ENCODE measurements around the gene PHF10. TPM values are rescaled to one million over a fixed set of nuclear protein-coding genes. Genes with fewer than 3 reads are reported as not detected.
A peak's percentile ranks its signal among the peaks of the same experiment; 100 is the strongest.

The PHF10 gene
- total and polyA plus RNA-seq, 12 donors, result 36.6 to 121 (median 71.8) TPM

DNA sequence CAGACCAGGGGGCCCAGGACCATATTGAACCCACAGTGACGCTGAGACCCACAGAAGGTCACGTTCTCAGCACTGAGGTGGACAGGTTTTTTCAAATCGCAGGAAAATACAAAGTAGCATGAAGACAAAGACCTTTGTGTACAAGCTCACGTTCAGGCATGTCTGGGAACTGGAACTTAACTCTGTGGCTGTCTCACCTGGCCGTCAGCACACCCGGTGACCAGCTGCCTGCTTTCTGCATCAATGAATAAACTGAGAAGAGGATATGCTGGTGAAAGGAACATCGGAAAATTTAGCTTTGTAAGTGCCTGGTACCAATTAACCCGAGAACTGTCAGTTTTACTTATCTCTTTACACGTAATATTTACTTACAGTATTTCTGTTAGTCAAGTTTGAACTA, 59.0 kb downstream of the PHF10 start:
- 86 to 93% (median 89%) methylated on average over 7 to 9 of the region's 9 CpGs for WGBS, 4 donors
- H3K4me3 ChIP-seq, result no peak overlapping the region
- TF ChIP-seq POLR2A (IDR thresholded peaks at IDR 0.05), result no peak
- TF ChIP-seq, protein P1, sequence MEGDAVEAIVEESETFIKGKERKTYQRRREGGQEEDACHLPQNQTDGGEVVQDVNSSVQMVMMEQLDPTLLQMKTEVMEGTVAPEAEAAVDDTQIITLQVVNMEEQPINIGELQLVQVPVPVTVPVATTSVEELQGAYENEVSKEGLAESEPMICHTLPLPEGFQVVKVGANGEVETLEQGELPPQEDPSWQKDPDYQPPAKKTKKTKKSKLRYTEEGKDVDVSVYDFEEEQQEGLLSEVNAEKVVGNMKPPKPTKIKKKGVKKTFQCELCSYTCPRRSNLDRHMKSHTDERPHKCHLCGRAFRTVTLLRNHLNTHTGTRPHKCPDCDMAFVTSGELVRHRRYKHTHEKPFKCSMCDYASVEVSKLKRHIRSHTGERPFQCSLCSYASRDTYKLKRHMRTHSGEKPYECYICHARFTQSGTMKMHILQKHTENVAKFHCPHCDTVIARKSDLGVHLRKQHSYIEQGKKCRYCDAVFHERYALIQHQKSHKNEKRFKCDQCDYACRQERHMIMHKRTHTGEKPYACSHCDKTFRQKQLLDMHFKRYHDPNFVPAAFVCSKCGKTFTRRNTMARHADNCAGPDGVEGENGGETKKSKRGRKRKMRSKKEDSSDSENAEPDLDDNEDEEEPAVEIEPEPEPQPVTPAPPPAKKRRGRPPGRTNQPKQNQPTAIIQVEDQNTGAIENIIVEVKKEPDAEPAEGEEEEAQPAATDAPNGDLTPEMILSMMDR (IDR thresholded peaks at IDR 0.05), result no peak
- no peaks in the 10 kb centered on the region for H3K36me3 ChIP-seq (replicated peaks in 1 of 2)
- H3K27me3 ChIP-seq, result no peaks in the 10 kb centered on the region
- no peaks in the 10 kb centered on the region for H3K4me1 ChIP-seq (replicated peaks in 1 of 2)
- no peak overlapping the region for H3K27ac ChIP-seq
- H3K9me3 ChIP-seq (replicated peaks in 1 of 3), result no peaks in the 10 kb centered on the region
- intact Hi-C loops (cut with DNase I), result no loop called here
- DNase-seq, result no peak

DNA sequence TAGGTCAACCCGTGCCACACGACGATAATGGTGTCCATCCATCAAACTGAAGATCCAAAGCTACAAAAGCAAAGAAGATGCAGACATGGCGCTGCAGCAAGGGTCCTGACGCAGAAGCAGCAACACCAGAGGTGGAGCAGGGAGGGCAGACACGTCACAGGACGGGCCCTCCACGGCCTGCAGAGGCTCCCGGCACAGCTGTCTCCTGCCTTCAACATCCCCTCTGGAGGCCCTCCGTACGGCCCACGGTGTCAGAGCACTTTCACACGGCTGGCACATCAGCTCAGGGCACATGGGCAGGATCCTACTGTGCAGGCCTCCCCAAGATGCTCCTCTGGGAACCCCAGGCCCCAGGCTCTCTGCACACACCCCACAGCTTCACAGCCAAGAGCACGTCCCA, 60.1 kb downstream of the PHF10 start:
- DNase-seq, result no peak
- 93 to 97% (median 95%) methylated on average over 14 of the region's 14 CpGs for WGBS, 4 donors
- no peak for TF ChIP-seq POLR2A (IDR thresholded peaks at IDR 0.05)
- TF ChIP-seq, protein P1 (IDR thresholded peaks at IDR 0.05), result no peak
- H3K36me3 ChIP-seq (replicated peaks in 1 of 2), result no peaks in the 10 kb centered on the region
- no peak overlapping the region for H3K4me3 ChIP-seq
- no peaks in the 10 kb centered on the region for H3K4me1 ChIP-seq (replicated peaks in 1 of 2)
- no peaks in the 10 kb centered on the region for H3K27me3 ChIP-seq
- intact Hi-C loops (cut with DNase I), result no loop called here
- no peak overlapping the region for H3K27ac ChIP-seq
- H3K9me3 ChIP-seq (replicated peaks in 1 of 3), result no peaks in the 10 kb centered on the region

DNA sequence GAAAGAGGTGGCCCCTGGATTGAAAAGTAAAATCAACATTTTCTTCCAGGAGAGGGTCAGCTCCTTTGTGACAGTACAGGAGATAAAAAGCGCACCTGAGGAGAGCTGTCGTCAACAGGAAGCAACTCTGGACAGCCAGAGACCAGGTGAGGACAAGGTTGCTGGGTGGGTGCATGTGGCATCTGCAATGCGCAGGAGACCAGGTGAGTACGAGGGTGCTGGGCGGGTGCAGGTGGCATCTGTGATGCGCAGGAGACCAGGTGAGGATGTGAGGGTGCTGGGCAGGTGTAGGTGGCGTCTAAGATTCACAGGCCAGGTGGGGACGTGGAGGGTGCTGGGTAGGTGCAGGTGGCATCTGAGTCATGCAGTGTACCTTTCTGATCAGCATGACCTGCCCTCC, 60.8 kb downstream of the PHF10 start:
- intact Hi-C loops (cut with DNase I), result no loop called here
- Histone ChIP-seq H3K27ac (no peak overlapping the region), H3K4me3 (no peak overlapping the region), H3K27me3 (no peaks in the 10 kb centered on the region), H3K9me3 (replicated peaks in 1 of 3) (no peaks in the 10 kb centered on the region), H3K4me1 (replicated peaks in 1 of 2) (no peaks in the 10 kb centered on the region), H3K36me3 (replicated peaks in 1 of 2) (no peaks in the 10 kb centered on the region)
- DNase-seq, result no peak
- WGBS, 4 donors, result 95 to 96% (median 96%) methylated on average over 8 of the region's 8 CpGs
- TF ChIP-seq, protein P1 (IDR thresholded peaks at IDR 0.05), result no peak
- no peak for TF ChIP-seq POLR2A (IDR thresholded peaks at IDR 0.05)

DNA sequence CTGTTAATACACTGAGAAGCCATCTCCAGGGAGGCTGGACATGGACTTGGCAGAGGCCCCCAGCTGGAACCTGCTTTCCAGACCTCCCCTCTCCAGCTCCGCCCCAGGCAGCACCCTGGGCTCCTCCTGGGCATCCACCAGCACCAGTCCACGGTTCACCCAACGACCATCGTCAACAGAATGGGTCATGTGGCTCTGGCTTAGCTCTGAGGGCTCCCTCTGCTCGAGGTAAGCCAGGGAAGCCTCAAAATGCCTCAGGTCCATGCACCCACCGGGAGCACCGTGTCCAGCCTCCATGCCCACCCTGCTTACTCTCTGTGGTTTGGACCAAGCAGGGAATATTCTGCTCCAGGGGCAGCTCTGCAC, 62.9 kb downstream of the PHF10 start:
- Histone ChIP-seq H3K27ac (no peak overlapping the region), H3K4me1 (replicated peaks in 1 of 2) (no peaks in the 10 kb centered on the region), H3K4me3 (no peak overlapping the region), H3K27me3 (no peaks in the 10 kb centered on the region), H3K36me3 (replicated peaks in 1 of 2) (no peaks in the 10 kb centered on the region), H3K9me3 (replicated peaks in 1 of 3) (no peaks in the 10 kb centered on the region)
- TF ChIP-seq, protein P1 (IDR thresholded peaks at IDR 0.05), result no peak
- no peak for TF ChIP-seq POLR2A (IDR thresholded peaks at IDR 0.05)
- intact Hi-C loops (cut with DNase I), result no loop called here
- 91 to 100% (median 97%) methylated on average over 1 to 7 of the region's 7 CpGs for WGBS, 4 donors
- peak in 1 of 7 donors; percentile 41 for DNase-seq
